K562 (cell line): ENCODE data around the gene PACRG. TPM values are rescaled to one million over a fixed set of nuclear protein-coding genes. Genes with fewer than 3 reads are reported as not detected.

Source experiments
- CBFB ChIP-seq: sonication (generic); formaldehyde crosslinking; IDR thresholded peaks from 2 replicates; pipeline ENCODE4 v1.4.0; 2020; ENCODE audit warnings: mild to moderate bottlenecking, missing genetic modification reagents
- CSDE1 ChIP-seq, 2 experiments: fragments of 450-650 bp; IDR thresholded peaks; 2 replicates each; pipeline ENCODE4 v1.6.1; 2016; ENCODE audit warnings: mild to moderate bottlenecking in 1 of 2
- CUX1 ChIP-seq: fragments of 200-800 bp; sonication (Bioruptor generic); IDR thresholded peaks from 2 replicates; pipeline ENCODE4 v1.6.1; 2016; ENCODE audit warnings: missing genetic modification characterization, missing compliant biosample characterization
- KAT2B ChIP-seq: IDR thresholded peaks from one replicate; pipeline ENCODE4 v1.6.1; 2012; ENCODE audit warnings: low read depth, mild to moderate bottlenecking, control low read depth, inconsistent platforms, low read length, moderate library complexity
- MLX ChIP-seq, 2 experiments: fragments of 450-650 bp in 1 of 2; sonication (generic) in 1 of 2; formaldehyde crosslinking; conservative IDR thresholded peaks; 2 replicates each; pipeline versions ENCODE4 v1.4.0 to v1.8.1; 2020 to 2022; ENCODE audit warnings: mild to moderate bottlenecking in 1 of 2, missing genetic modification reagents in 1 of 2
- RBM39 ChIP-seq: fragments of 200-400 bp; formaldehyde crosslinking; optimal IDR thresholded peaks from 2 replicates; pipeline ENCODE3; 2018; ENCODE audit warnings: low read depth, low read length
- SMARCA5 ChIP-seq: fragments of 450-650 bp; IDR thresholded peaks from 2 replicates; pipeline ENCODE4 v1.6.1; 2016
- TAF1 ChIP-seq: IDR thresholded peaks from 2 replicates; pipeline ENCODE4 v1.6.1; 2011; ENCODE audit warnings: mild to moderate bottlenecking, low read length, moderate library complexity; ENCODE audit not compliant: insufficient read depth, control insufficient read depth, severe bottlenecking; ENCODE audit errors: extremely low read depth
- ZKSCAN8 ChIP-seq: fragments of 200-800 bp; sonication (Bioruptor generic); IDR thresholded peaks from 2 replicates; pipeline ENCODE4 v1.6.1; 2016; ENCODE audit warnings: missing genetic modification characterization, missing compliant biosample characterization
- polyA plus RNA-seq, 8 experiments: library from polyadenylated mRNA; depleted of rRNA in 4 of 8; stranded (reverse) in 5 of 8; unstranded in 3 of 8; fragments of >200 nt; fragmentation: Nextera tagmentation in 2 of 8; fragmentation: Illumina TruSeq in 1 of 8; extraction: Ambion mirVana in 2 of 8; extraction: Trizol in 1 of 8; gene quantifications; 2 replicates each; pipeline versions ENCODE4 v1.2.1 to v1.2.3, GENCODE V29; 2011 to 2014; ENCODE audit warnings: inconsistent platforms in 1 of 8, missing spikeins in 1 of 8
- total RNA-seq, 7 experiments: library from RNA; depleted of rRNA in 6 of 7; stranded (reverse); fragments of >200 nt in 6 of 7; fragmentation: Illumina TruSeq in 2 of 7; extraction: Trizol in 2 of 7; gene quantifications; 2 replicates each; pipeline versions ENCODE4 v1.2.1 to v1.2.3, GENCODE V29; 2011 to 2021; ENCODE audit warnings: low replicate concordance in 1 of 7
- TF ChIP-seq, protein P1 (sequence below): sonication (generic); formaldehyde crosslinking; IDR thresholded peaks from 2 replicates; pipeline ENCODE4 v1.8.0; 2022; ENCODE audit warnings: missing genetic modification reagents, mild to moderate bottlenecking, borderline replicate concordance

PACRG gene
- total and polyA plus RNA-seq, 9 of the 15 experiments (the other 6 are each of a cell fraction or from before 2014, with no cell fraction given), result 0.04 TPM; not detected in 8

- TF ChIP-seq CUX1 (CRISPR knock-in tag), result no peak
- no peak for TF ChIP-seq KAT2B
- no peak for TF ChIP-seq SMARCA5
- peak; percentile 70 for TF ChIP-seq TAF1
- peak in 1 of 2 experiments; percentile 80; a peak in 2 of 4 replicates for TF ChIP-seq CSDE1 (IDR thresholded peaks at IDR 0.05)
- TF ChIP-seq MLX (CRISPR knock-in tag; conservative IDR thresholded peaks at IDR 0.05), result no peak
- TF ChIP-seq CBFB (CRISPR knock-in tag), result no peak
- TF ChIP-seq, protein P1, sequence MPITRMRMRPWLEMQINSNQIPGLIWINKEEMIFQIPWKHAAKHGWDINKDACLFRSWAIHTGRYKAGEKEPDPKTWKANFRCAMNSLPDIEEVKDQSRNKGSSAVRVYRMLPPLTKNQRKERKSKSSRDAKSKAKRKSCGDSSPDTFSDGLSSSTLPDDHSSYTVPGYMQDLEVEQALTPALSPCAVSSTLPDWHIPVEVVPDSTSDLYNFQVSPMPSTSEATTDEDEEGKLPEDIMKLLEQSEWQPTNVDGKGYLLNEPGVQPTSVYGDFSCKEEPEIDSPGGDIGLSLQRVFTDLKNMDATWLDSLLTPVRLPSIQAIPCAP (CRISPR knock-in tag), result no peak
- no peak for TF ChIP-seq RBM39
- no peak for TF ChIP-seq ZKSCAN8
Observed at GRCh38 chr6:162727322-162728182, at the start of gene PACRG, which contains the start of gene PRKN (continued).
